A549 (cell line): ENCODE measurements around the gene DLX1. TPM values are rescaled to one million over a fixed set of nuclear protein-coding genes. Genes with fewer than 3 reads are reported as not detected.

ENCODE experiments used
- ATAC-seq, 2 experiments: fragments of 200-7000 bp in 1 of 2; fragments of >200 bp in 1 of 2; cut with Nextera tagmentation in 1 of 2; cut with Tn5 transposase in 1 of 2; 3 replicates each; pipeline versions ENCODE4 v1.8.0 to v1.9.1; 2018 to 2020; ENCODE audit warnings: mild to moderate bottlenecking in 1 of 2, moderate library complexity in 1 of 2
- CTCF ChIA-PET: fragments of 300-600 bp; sonication (Branson Sonifier 250); formaldehyde crosslinking; extraction: SDS; loops from one replicate; lab custom pipeline; 2021; ENCODE audit warnings: antibody characterized with exemption, inconsistent platforms; lab: Yijun Ruan, JAX
- POLR2A ChIA-PET: fragments of 350-600 bp; formaldehyde crosslinking; extraction: SDS; loops from one replicate; lab custom pipeline; 2021; ENCODE audit warnings: antibody characterized with exemption, inconsistent platforms; lab: Yijun Ruan, JAX
- DNase-seq, 2 experiments: peaks; one replicate each; pipeline versions ENCODE4 v3.0.0 to v3.0.0-alpha.2; 2011 to 2016; ENCODE audit warnings: low read depth in 1 of 2, low spot score in 1 of 2
- FAIRE-seq: peaks from 2 replicates; lab custom pipeline; 2011; peaks lifted over from hg19 to GRCh38; lab: Jason Lieb, UNC
- H3K27ac ChIP-seq, 2 experiments: fragments of >200 bp; sonication (Bioruptor Twin); formaldehyde crosslinking; 3 replicates each; pipeline ENCODE4 v1.5.1; 2016 to 2017
- H3K4me1 ChIP-seq: fragments of >200 bp; sonication (Bioruptor Twin); formaldehyde crosslinking; 3 replicates; pipeline ENCODE4 v1.6.1; 2016
- H3K4me2 ChIP-seq: fragments of >200 bp; sonication (Bioruptor Twin); formaldehyde crosslinking; 3 replicates; pipeline ENCODE4 v1.6.1; 2016
- H3K4me3 ChIP-seq: fragments of >200 bp; sonication (Bioruptor Twin); formaldehyde crosslinking; 3 replicates; pipeline ENCODE4 v1.5.1; 2016
- H3K9me3 ChIP-seq: fragments of >200 bp; sonication (Bioruptor Twin); formaldehyde crosslinking; 3 replicates; pipeline ENCODE4 v1.6.1; 2016
- BHLHE40 ChIP-seq: IDR thresholded peaks from 2 replicates; pipeline ENCODE4 v1.6.1; 2012; ENCODE audit warnings: low read depth, low read length, inconsistent platforms
- CBX2 ChIP-seq: fragments of 200-600 bp; sonication (generic); IDR thresholded peaks from 2 replicates; pipeline ENCODE4 v1.6.1; 2016; ENCODE audit warnings: low read depth, mild to moderate bottlenecking, borderline replicate concordance
- CEBPB ChIP-seq, 2 experiments: fragments of >200 bp in 1 of 2; sonication (Bioruptor Twin) in 1 of 2; formaldehyde crosslinking in 1 of 2; IDR thresholded peaks; 2 replicates each; pipeline ENCODE4 v1.6.1; 2012 to 2016
- CHD2 ChIP-seq: fragments of 150-350 bp; IDR thresholded peaks from 2 replicates; pipeline ENCODE4 v1.6.1; 2014; ENCODE audit warnings: low read length; ENCODE audit not compliant: partially characterized antibody
- CTCF ChIP-seq: fragments of >200 bp; sonication (Bioruptor Twin); formaldehyde crosslinking; IDR thresholded peaks from 3 replicates; pipeline ENCODE4 v1.5.1; 2016
- ELK1 ChIP-seq: fragments of 150-350 bp; IDR thresholded peaks from 2 replicates; pipeline ENCODE4 v1.6.1; 2014; ENCODE audit warnings: low read depth, mild to moderate bottlenecking, low read length
- EP300 ChIP-seq, 2 experiments: fragments of >200 bp; sonication (Bioruptor Twin); formaldehyde crosslinking; IDR thresholded peaks; 2 replicates in 1 of 2; 3 replicates in 1 of 2; pipeline ENCODE4 v1.6.1; 2016 to 2017
- FOXS1 ChIP-seq: fragments of 250-450 bp; sonication (Bioruptor Pico); IDR thresholded peaks from 2 replicates; pipeline ENCODE4 v1.5.0; 2020; ENCODE audit warnings: mild to moderate bottlenecking, moderate library complexity
- HMGXB4 ChIP-seq: fragments of 250-450 bp; sonication (Bioruptor Pico); IDR thresholded peaks from 2 replicates; pipeline ENCODE4 v1.5.0; 2021; ENCODE audit warnings: mild to moderate bottlenecking, moderate library complexity, borderline replicate concordance
- HOXB5 ChIP-seq: fragments of 250-450 bp; sonication (Bioruptor Pico); IDR thresholded peaks from 2 replicates; pipeline ENCODE4 v1.5.0; 2020; ENCODE audit warnings: mild to moderate bottlenecking, moderate library complexity
- JUN ChIP-seq, 2 experiments: fragments of >200 bp; sonication (Bioruptor Twin); formaldehyde crosslinking; IDR thresholded peaks; 2 replicates in 1 of 2; 3 replicates in 1 of 2; pipeline ENCODE4 v1.6.1; 2016 to 2017
- KDM5A ChIP-seq: fragments of 200-600 bp; sonication (generic); IDR thresholded peaks from 2 replicates; pipeline ENCODE4 v1.6.1; 2016; ENCODE audit warnings: antibody characterized with exemption, mild to moderate bottlenecking
- MAFK ChIP-seq: fragments of 450-650 bp; IDR thresholded peaks from 2 replicates; pipeline ENCODE4 v1.6.1; 2014; ENCODE audit not compliant: partially characterized antibody
- NPAS2 ChIP-seq: fragments of 250-450 bp; sonication (Bioruptor Pico); IDR thresholded peaks from 2 replicates; pipeline ENCODE4 v1.8.0; 2022; ENCODE audit warnings: mild to moderate bottlenecking, moderate library complexity, borderline replicate concordance
- RARB ChIP-seq: fragments of 250-450 bp; sonication (Bioruptor Pico); IDR thresholded peaks from 2 replicates; pipeline ENCODE4 v1.8.0; 2021; ENCODE audit warnings: mild to moderate bottlenecking, moderate library complexity
- RNF2 ChIP-seq: fragments of 200-600 bp; sonication (generic); IDR thresholded peaks from 2 replicates; pipeline ENCODE4 v1.6.1; 2016; ENCODE audit warnings: low read depth, mild to moderate bottlenecking, antibody characterized with exemption, moderate library complexity, borderline replicate concordance
- TFCP2L1 ChIP-seq: fragments of 250-450 bp; sonication (Bioruptor Pico); IDR thresholded peaks from 2 replicates; pipeline ENCODE4 v1.5.0; 2021; ENCODE audit warnings: mild to moderate bottlenecking
- TP53 ChIP-seq: fragments of 250-450 bp; sonication (Bioruptor Pico); IDR thresholded peaks from 2 replicates; pipeline ENCODE4 v1.5.0; 2021; ENCODE audit warnings: mild to moderate bottlenecking, moderate library complexity
- ZSCAN20 ChIP-seq: fragments of 250-450 bp; sonication (Bioruptor Pico); IDR thresholded peaks from 2 replicates; pipeline ENCODE4 v1.8.0; 2022; ENCODE audit warnings: mild to moderate bottlenecking, moderate library complexity
- WGBS: methylation state at CpG from one replicate; pipeline ENCODE4 v1.1.6; 2017; ENCODE audit errors: missing lambda C conversion rate; 5-methylcytosine and 5-hydroxymethylcytosine counted together
- polyA plus RNA-seq, 4 experiments: library from polyadenylated mRNA; depleted of rRNA in 3 of 4; stranded (reverse); fragments of >200 nt; fragmentation: RNase III in 1 of 4; extraction: RNeasy Plus Mini Kit Qiagen cat#74134 plus additional on column Dnase treatment in 1 of 4; gene quantifications; 2 replicates in 3 of 4; 3 replicates in 1 of 4; pipeline ENCODE4 v1.2.3, GENCODE V29; 2011 to 2017

The DLX1 gene
- polyA plus RNA-seq, 2 of the 4 experiments (the other 2 are of a cell fraction), result 1.1 to 2.5 TPM

GRCh38 chr2:172074254-172074653, 11.1 kb upstream of the DLX1 start:
- no peak for TF ChIP-seq ZSCAN20 (CRISPR knock-in tag)
- WGBS, result 94% methylated on average over 1 of the region's 1 CpG
- DNase-seq, result no peak

GRCh38 chr2:172079416-172079815, 5.9 kb upstream of the DLX1 start:
- DNase-seq (no peak), ATAC-seq (no peak), FAIRE-seq (no peak)
- H3K4me2 ChIP-seq, result no peak overlapping the region
- ChIA-PET POLR2A (no interaction called here), CTCF (no interaction called here)
- no peaks in the 10 kb centered on the region for H3K4me1 ChIP-seq
- no peaks in the 10 kb centered on the region for H3K9me3 ChIP-seq
- 77% methylated on average over 5 of the region's 5 CpGs for WGBS
- no peak overlapping the region for H3K4me3 ChIP-seq
- no peak overlapping the region for H3K27ac ChIP-seq
- TF ChIP-seq HOXB5 (CRISPR knock-in tag), result no peak
- no peak for TF ChIP-seq RNF2
- no peak for TF ChIP-seq NPAS2 (CRISPR knock-in tag)
- no peak for TF ChIP-seq ELK1
- no peak for TF ChIP-seq MAFK
- TF ChIP-seq EP300 (IDR thresholded peaks at IDR 0.05), result no peak
- TF ChIP-seq JUN (IDR thresholded peaks at IDR 0.05), result no peak
- no peak for TF ChIP-seq BHLHE40
- no peak for TF ChIP-seq TFCP2L1 (CRISPR knock-in tag)
- no peak for TF ChIP-seq CEBPB (IDR thresholded peaks at IDR 0.05)
- no peak for TF ChIP-seq FOXS1

More at GRCh38 chr2:172074254-172074653, 11.1 kb upstream of the DLX1 start:
- no peak overlapping the region for H3K4me3 ChIP-seq
- no peak for FAIRE-seq
- H3K4me2 ChIP-seq, result no peak overlapping the region
- H3K9me3 ChIP-seq, result no peaks in the 10 kb centered on the region
- ChIA-PET CTCF (no interaction called here), POLR2A (no interaction called here)
- no peak for ATAC-seq
- H3K4me1 ChIP-seq, result no peaks in the 10 kb centered on the region
- H3K27ac ChIP-seq, result no peak overlapping the region

GRCh38 chr2:172079838-172080640, 5.3 kb upstream of the DLX1 start:
- CTCF ChIA-PET, result no interaction called here
- 90% methylated on average over 38 of the region's 38 CpGs for WGBS
- FAIRE-seq, result no peak

More at GRCh38 chr2:172079838-172080640, 5.3 kb upstream of the DLX1 start:
- Histone ChIP-seq H3K9me3 (no peaks in the 10 kb centered on the region), H3K4me1 (no peaks in the 10 kb centered on the region), H3K4me3 (no peak overlapping the region), H3K4me2 (no peak overlapping the region), H3K27ac (no peak overlapping the region)
- ATAC-seq, result no peak
- TF ChIP-seq BHLHE40, result no peak
- no peak for TF ChIP-seq TP53 (CRISPR knock-in tag)
- TF ChIP-seq RARB (CRISPR knock-in tag), result no peak
- TF ChIP-seq KDM5A, result no peak
- no peak for TF ChIP-seq CBX2
- TF ChIP-seq CHD2, result no peak
- no peak for TF ChIP-seq ZSCAN20 (CRISPR knock-in tag)
- TF ChIP-seq CTCF, result no peak
- TF ChIP-seq HMGXB4 (CRISPR knock-in tag), result no peak
- TF ChIP-seq, all 56 proteins: peak for 0
- DNase-seq, result no peak
- POLR2A ChIA-PET, result no interaction called here
